ENCODE results near the gene CCDC85C.

- TF ChIP-seq CTCF (IDR thresholded peaks at IDR 0.05) = no peak
- TF ChIP-seq POLR2A (IDR thresholded peaks at IDR 0.05) = no peak
Measured at GRCh38 chr14:99627100-99627499, 23.1 kb upstream of the CCDC85C start.

Measured in prostate gland (tissue), 2 donors.